ENCODE measurements around the gene EDN1. TPM values are rescaled to one million over a fixed set of nuclear protein-coding genes. Genes with fewer than 3 reads are reported as not detected.

EDN1 gene
- total RNA-seq, 2 donors from 2014 or later, result 15.6 to 20.4 TPM

DNA sequence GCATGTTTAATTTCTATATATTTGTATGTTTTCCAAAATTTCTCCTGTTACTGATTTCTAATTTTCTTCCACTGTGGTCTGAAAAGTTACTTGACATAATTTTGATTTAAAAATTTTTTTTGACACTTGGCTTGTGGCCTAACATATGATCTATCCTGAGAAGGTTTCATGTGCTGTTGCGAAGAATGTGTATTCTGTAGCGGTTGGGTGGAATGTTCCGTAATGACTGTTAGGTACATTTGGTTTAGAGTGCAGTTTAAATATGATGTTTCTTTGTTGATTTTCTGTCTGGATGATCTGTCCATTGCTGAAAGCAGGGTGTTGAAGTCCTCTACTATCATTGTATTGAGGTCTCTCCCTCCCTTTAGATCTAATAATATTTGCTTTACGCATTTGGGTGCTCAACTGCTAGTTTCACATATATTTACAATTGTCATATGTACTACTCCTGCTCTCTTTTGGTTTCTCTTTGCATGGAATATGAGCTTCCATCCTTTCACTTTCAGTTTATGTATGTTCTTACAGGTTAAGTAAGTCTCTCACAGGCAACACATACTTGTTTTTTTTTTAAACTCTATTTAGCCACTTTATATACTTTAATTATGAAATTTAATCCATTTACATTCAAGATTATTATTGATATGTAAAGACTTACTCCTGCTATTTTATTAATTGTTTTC is 19.5 kb upstream of the EDN1 start:
- Histone ChIP-seq H3K36me3 (no peaks in the 10 kb centered on the region), H3K4me1 (replicated peaks) (no peaks in the 10 kb centered on the region), H3K27ac (no peak overlapping the region), H3K4me3 (no peak overlapping the region), H3K9me3 (no peaks in the 10 kb centered on the region), H3K27me3 (replicated peaks; ENCODE audit: insufficient read depth) (no peaks in the 10 kb centered on the region)
- no peak for DNase-seq (ENCODE audit: low spot score)
- TF ChIP-seq POLR2A (IDR thresholded peaks at IDR 0.05), result no peak
- TF ChIP-seq, protein P1, sequence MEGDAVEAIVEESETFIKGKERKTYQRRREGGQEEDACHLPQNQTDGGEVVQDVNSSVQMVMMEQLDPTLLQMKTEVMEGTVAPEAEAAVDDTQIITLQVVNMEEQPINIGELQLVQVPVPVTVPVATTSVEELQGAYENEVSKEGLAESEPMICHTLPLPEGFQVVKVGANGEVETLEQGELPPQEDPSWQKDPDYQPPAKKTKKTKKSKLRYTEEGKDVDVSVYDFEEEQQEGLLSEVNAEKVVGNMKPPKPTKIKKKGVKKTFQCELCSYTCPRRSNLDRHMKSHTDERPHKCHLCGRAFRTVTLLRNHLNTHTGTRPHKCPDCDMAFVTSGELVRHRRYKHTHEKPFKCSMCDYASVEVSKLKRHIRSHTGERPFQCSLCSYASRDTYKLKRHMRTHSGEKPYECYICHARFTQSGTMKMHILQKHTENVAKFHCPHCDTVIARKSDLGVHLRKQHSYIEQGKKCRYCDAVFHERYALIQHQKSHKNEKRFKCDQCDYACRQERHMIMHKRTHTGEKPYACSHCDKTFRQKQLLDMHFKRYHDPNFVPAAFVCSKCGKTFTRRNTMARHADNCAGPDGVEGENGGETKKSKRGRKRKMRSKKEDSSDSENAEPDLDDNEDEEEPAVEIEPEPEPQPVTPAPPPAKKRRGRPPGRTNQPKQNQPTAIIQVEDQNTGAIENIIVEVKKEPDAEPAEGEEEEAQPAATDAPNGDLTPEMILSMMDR (IDR thresholded peaks at IDR 0.05), result no peak
- TF ChIP-seq POLR2AphosphoS5 (IDR thresholded peaks at IDR 0.05), result no peak
- intact Hi-C loops (cut with DNase I), result no loop called here
- 95% methylated on average over 4 of the region's 4 CpGs for WGBS

DNA sequence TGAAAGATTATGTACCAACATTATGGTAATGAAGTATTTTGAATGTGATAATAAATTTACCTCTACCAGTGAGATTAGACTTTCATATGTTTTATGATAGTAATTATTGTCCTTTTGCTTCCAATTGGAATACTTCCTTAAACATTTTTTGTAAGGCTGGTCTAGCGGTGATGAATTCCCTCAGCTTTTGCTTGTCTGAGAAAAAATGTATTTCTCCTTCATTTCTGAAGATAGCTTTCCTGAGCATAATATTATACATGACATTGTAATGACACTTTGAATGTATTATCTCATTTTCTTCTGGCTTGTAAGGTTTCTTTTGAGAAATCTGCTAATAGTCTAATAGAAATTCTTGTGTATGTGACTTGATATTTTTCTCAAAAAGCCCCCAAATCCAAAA is 18.6 kb upstream of the EDN1 start:
- H3K4me3 ChIP-seq, result no peak overlapping the region
- no peaks in the 10 kb centered on the region for H3K4me1 ChIP-seq (replicated peaks)
- DNase-seq (ENCODE audit: low spot score), result no peak
- 97% methylated on average over 1 of the region's 1 CpG for WGBS
- H3K27me3 ChIP-seq (replicated peaks; ENCODE audit: insufficient read depth), result no peaks in the 10 kb centered on the region
- no peaks in the 10 kb centered on the region for H3K9me3 ChIP-seq
- TF ChIP-seq, protein P1 (IDR thresholded peaks at IDR 0.05), result no peak
- H3K27ac ChIP-seq, result no peak overlapping the region
- intact Hi-C loops (cut with DNase I), result no loop called here
- no peaks in the 10 kb centered on the region for H3K36me3 ChIP-seq

DNA sequence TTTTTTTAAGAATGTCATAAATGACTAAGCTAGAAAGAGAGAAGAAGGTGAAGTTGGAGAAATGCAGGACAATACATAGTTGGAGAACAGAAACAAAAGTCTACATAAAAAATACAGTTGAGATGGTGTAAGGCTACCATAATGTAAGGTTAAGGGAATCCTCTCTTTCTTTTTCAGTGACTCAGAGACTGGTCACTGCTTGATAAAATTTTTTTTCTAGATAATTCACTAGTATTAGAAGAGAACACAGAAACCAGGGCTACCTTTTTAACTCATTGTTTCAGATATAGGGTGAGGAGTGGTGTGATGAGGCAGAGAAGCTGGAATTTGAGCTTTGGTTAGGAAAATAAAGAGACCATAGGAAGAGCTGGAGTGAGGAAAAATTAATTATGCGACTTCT is 18.2 kb upstream of the EDN1 start:
- H3K4me3 ChIP-seq, result no peak overlapping the region
- no peaks in the 10 kb centered on the region for H3K27me3 ChIP-seq (replicated peaks; ENCODE audit: insufficient read depth)
- H3K4me1 ChIP-seq (replicated peaks), result no peaks in the 10 kb centered on the region
- no peaks in the 10 kb centered on the region for H3K9me3 ChIP-seq
- WGBS, result 98% methylated on average over 1 of the region's 1 CpG
- TF ChIP-seq, protein P1 (IDR thresholded peaks at IDR 0.05), result no peak
- TF ChIP-seq POLR2A (IDR thresholded peaks at IDR 0.05) (no peak), POLR2AphosphoS5 (IDR thresholded peaks at IDR 0.05) (no peak)
- H3K36me3 ChIP-seq, result no peaks in the 10 kb centered on the region
- DNase-seq (ENCODE audit: low spot score), result no peak
- H3K27ac ChIP-seq, result no peak overlapping the region
- intact Hi-C loops (cut with DNase I), result no loop called here

DNA sequence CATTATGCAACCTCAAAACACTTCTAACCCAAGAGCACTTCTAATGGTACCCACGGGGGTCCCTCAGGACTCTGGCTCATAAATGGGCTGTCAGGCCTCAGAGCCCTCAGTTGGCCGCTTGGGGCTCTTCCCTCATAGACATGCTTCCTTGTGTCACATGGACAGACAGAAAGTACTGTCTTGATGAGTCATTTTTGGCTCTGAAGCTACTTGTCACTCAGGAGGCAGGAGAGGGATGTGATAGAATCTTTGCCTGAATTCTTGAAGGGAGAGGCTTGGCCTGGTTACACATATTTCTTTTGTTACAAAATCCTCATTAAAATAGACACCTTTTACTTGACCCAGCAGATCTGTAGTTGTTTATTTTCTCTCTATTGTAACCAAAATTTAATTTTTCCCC is 15.1 kb upstream of the EDN1 start:
- H3K27ac ChIP-seq, result no peak overlapping the region
- H3K4me1 ChIP-seq (replicated peaks), result no peaks in the 10 kb centered on the region
- no peaks in the 10 kb centered on the region for H3K27me3 ChIP-seq (replicated peaks; ENCODE audit: insufficient read depth)
- 57% methylated on average over 2 of the region's 2 CpGs for WGBS
- intact Hi-C loops (cut with DNase I), result no loop called here
- TF ChIP-seq, protein P1 (IDR thresholded peaks at IDR 0.05), result no peak
- TF ChIP-seq POLR2AphosphoS5 (IDR thresholded peaks at IDR 0.05) (no peak), POLR2A (IDR thresholded peaks at IDR 0.05) (no peak)
- H3K9me3 ChIP-seq, result no peaks in the 10 kb centered on the region
- H3K4me3 ChIP-seq, result no peak overlapping the region
- H3K36me3 ChIP-seq, result no peaks in the 10 kb centered on the region
- no peak for DNase-seq (ENCODE audit: low spot score)

DNA sequence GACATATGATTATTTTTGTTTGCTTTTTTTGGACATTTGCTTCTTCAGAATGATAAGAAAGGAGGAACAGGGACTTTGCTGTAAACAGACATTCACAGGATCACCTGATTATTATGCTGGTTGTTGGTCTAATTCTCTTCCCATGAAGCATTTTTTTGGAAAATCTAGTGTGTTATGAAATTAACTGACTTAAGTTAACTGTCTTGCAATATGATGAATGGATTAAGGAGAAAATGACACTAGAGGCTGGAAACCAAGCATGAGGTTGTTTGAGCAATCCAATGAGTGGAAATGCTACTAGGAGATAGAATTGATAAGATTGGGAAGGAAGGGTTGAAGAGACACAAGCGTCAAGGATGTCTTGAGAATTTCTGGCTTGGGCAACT is 13.2 kb upstream of the EDN1 start:
- Histone ChIP-seq H3K9me3 (no peaks in the 10 kb centered on the region), H3K27ac (no peak overlapping the region), H3K4me1 (replicated peaks) (no peaks in the 10 kb centered on the region), H3K36me3 (no peaks in the 10 kb centered on the region), H3K4me3 (no peak overlapping the region), H3K27me3 (replicated peaks; ENCODE audit: insufficient read depth) (no peaks in the 10 kb centered on the region)
- TF ChIP-seq POLR2AphosphoS5 (IDR thresholded peaks at IDR 0.05), result no peak
- no peak for TF ChIP-seq POLR2A (IDR thresholded peaks at IDR 0.05)
- TF ChIP-seq, protein P1 (IDR thresholded peaks at IDR 0.05), result no peak
- intact Hi-C loops (cut with DNase I), result no loop called here
- DNase-seq (ENCODE audit: low spot score), result no peak
- 100% methylated on average over 1 of the region's 1 CpG for WGBS
